HS-27A (cell line): ENCODE data around the gene FAM174C.
"Not testable (repeated sequence)": the region's sequence is repeated elsewhere in the genome, so short reads cannot be mapped to it uniquely, and the experiment has no call there.

Experiments used
- DNase-seq: peaks from one replicate; pipeline ENCODE4 v3.0.0-alpha.2; 2012; ENCODE audit warnings: low read depth, missing footprints

Gene FAM174C

GRCh38 chr19:1302533-1303239, 27.4 kb downstream of the FAM174C start:
- no peak for DNase-seq

DNA sequence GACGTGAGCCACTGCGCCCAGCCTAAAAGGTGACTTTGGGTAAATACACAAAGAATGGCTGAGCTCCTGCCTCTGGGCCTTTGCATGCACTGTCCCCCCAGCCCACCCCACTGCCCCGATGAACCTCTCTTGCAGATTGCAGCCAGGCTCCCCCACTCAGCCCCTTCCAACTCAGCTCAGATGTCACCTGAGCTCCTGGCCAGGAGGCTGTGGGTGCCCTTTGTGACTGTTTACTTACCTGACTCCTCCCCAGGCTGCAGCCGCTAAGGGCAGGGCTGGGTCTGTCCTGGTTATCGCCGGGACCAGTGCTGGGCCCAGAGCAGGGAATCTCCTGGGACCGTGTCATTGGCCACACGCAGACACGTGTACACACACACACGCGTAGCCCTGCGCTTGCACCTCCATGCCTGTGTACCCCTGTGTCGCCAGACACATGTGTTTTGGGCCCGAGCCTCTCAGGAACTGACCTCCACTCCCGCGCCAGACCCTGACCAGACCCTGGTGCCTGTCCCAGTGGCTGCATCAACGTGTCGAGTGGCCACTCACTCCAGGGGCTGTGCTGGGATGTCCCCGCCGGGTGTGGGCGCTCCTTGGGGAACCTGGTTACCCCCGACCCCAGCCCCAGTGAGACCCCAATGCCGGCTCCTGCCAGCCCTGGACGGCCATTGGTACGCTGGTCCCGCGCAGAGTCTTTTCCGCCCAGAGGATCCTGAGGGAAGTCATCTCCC, 29.0 kb downstream of the FAM174C start:
- no peak for DNase-seq

- DNase-seq = not testable (repeated sequence)
Observed at GRCh38 chr19:1305354-1305753, 30.0 kb downstream of the FAM174C start.

DNA sequence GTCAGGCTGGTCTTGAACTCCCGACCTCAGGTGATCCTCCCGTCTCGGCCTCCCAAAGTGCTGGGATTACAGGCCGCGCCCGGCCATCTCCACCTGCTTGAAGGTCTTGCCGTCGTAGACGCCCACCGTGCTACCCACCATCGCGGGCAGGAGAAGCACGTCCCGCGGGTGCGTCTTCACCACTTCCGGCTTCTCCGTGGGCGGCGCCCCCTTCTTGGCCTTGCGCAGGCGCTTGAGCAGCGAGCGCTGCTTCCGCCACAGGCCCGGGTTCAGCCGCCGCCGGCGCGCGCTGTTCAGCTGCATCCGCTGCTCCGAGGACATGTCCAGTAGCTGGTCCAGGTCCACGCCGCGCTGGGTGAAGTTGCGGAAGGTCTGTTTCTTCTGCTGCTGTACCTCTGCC, 32.0 kb downstream of the FAM174C start:
- no peak for DNase-seq

DNA sequence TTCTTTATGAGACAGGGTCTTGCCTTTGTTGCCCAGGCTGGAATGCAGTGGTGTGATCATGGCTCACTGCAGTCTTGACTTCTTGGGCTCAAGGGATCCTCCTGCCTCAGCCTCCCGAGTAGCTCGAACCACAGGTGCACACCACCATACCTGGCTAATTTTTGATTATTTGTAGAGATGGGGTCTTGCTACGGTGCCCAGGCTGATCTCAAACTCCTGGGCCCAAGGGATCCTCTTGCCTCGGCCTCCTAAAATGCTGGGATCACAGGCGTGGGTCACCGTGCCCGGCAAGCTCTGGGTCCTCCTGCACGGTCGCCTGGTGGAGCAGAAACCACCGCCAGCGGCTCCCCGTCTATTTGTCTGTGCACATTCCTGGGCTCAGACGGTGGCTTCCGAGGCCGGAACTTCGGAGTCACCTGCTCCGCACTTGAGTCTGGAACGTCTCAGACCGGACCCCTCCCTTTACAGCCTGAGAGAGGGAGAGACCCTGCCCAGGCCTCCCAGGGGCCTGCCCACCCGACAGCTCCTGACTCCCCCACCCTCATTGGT, 32.5 kb downstream of the FAM174C start:
- DNase-seq = no peak

GRCh38 chr19:1308718-1309117, 33.4 kb downstream of the FAM174C start:
- no peak for DNase-seq

- no peak for DNase-seq
Observed at GRCh38 chr19:1309977-1310852, 34.9 kb downstream of the FAM174C start.

GRCh38 chr19:1310853-1311180, 35.5 kb downstream of the FAM174C start:
- DNase-seq = no peak

- no peak for DNase-seq
Observed at GRCh38 chr19:1311543-1312091, 36.3 kb downstream of the FAM174C start.

GRCh38 chr19:1312767-1313694, 37.7 kb downstream of the FAM174C start:
- DNase-seq = peak; percentile 26

DNA sequence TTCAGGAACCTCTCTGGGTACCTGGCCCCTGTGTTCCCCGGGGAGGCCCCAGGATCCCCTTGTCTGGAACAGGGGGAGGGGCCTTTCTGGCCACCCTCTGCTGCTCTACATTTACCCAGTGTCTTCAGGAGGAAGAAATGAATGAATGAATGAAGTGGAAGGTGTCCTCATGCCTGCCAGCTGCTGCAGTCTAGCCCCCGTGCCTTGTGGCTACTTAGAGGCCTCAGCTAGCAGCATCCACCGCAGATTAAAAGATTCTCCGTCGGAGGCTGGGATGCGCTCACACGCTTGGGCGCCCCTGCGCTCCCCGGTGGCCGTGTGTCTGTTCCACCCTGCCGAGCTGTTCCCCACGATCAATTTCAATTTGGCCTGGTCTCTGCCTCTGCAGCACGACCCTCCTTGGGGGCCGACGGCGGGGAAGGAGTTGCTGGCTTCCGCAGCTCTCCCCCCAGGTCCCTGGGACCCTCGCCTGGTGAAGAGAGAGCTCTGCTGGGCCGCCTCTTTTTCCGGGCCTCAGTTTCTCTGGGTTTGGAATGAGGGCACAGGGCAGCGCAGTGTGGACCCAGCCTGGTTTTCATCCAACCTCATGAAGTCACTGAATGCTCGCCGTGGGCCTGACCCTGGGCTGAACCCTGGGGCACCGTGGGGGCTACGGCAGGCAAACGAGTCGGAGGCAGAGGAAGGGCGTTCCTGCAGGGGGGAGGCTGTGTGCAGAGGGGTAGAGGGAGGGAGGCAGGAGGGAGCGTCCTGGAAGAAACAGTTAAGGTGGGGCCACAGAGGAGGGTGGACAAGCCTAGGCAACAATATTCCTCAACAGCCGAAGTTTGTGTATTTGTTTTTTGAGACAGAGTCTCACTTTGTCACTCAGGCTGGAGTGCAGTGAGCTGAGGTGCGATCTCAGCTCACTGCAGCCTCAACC, 38.6 kb downstream of the FAM174C start:
- no peak for DNase-seq

GRCh38 chr19:1315470-1316166, 40.3 kb downstream of the FAM174C start:
- DNase-seq = no peak

GRCh38 chr19:1316466-1316865, 41.1 kb downstream of the FAM174C start:
- DNase-seq = no peak

DNA sequence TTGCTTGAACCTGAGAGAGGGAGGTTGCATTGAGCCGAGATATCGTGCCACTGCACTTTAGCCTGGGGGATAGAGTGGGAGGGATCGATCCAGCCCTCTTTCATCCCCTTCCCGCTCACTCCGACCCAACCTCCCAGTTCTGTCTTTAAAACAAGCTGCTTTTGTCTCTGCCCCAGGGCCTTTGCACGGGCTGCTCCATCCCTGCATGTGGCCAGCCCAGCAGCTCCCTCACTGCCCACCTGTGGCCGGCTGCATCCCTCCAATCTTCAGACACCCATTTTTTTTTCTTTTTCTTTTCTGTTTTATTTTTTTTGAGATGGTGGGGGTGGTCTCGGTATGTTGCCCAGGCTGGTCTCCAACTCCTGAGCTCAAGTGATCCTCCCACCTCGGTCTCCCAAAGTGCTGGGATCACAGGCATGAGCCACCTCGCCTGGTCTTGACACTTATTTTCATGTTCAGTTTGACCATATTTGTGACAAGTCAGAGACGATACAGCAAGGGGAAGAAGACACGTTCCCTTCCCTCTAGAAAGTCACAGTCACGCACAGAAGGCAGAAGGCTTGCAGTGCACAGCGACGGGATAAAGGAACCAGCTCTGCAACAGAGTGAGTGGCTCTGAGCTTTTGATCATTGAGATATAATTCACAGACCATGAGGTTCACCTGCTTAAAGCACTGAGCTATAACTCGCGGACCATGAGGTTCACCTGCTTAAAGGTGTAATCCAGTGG, 42.1 kb downstream of the FAM174C start:
- DNase-seq = no peak

- DNase-seq = no peak
Observed at GRCh38 chr19:1318678-1319471, 43.5 kb downstream of the FAM174C start.

- DNase-seq = not testable (repeated sequence)
Observed at GRCh38 chr19:1320282-1320650, 44.9 kb downstream of the FAM174C start.

DNA sequence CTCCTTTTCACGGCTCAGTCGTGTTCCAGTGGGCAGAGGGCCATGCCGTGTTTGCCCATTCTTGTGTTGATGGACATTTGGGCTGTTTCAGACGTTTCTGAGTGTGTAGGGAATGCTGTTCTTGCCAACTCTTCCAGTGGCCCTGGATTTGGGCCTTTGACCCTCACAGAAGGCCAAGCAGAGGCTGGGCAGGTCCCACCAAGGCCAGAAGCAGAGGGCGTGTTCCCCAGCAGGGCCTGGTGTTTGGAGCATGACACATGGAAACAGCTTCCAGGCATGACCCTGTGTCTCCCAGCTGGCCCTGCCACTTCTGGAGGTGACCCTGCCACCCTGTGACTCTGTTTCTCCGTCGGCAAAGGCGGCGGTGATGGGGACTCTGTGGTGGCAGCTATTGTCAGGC, 46.2 kb downstream of the FAM174C start:
- DNase-seq = no peak
